Brain pericyte (primary cell): ENCODE data around the gene LY6G5C.

ENCODE experiments used
- DNase-seq: peaks from one replicate; pipeline ENCODE4 v3.0.0-alpha.2; 2012; ENCODE audit warnings: low read depth, low spot score

The LY6G5C gene

DNA sequence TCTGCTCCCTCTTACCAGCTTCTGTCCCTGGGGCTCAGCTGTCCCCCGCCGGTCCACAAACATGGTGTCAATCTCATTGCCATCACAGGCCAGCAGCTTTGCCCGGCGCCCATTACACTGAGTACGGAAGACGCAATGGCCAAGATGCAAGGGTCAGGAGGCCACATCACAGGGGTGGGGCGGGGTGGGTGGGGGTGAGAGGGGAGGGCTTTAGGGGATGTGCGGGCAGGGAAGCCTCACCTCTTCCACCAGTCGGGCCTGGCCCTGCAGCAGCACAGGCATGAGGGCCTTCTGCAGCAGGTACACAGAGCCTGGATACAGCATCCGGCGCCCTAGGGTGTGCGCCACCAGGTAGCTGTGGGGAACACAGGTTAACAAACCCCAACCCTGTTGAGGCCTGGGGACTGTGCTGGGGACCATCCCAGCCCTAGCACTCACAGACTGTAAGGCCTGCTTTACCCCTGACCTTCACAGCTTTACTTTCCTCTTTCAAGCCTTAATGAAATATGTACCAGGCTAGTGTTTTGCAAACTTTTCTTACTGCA lies 10.8 kb upstream of the LY6G5C start:
- no peak for DNase-seq

DNA sequence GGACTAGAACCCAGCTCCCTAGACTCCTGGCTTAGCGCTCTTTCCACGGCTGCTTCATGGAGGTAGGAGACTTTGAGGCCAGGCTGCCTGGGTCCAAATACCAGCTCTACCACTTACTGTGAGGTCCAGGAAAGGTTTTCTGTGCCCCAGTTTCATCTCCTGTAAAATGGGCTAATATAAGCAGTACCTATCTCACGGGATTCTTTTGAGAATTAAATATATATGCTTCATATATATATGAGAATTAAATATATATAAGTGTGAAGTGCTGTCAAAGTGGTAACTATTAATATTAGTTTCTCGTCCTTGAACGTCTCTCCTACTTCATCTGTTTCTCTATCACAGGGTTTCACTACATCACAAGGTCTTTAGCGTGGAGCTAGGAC lies 10.2 kb upstream of the LY6G5C start:
- no peak for DNase-seq

DNA sequence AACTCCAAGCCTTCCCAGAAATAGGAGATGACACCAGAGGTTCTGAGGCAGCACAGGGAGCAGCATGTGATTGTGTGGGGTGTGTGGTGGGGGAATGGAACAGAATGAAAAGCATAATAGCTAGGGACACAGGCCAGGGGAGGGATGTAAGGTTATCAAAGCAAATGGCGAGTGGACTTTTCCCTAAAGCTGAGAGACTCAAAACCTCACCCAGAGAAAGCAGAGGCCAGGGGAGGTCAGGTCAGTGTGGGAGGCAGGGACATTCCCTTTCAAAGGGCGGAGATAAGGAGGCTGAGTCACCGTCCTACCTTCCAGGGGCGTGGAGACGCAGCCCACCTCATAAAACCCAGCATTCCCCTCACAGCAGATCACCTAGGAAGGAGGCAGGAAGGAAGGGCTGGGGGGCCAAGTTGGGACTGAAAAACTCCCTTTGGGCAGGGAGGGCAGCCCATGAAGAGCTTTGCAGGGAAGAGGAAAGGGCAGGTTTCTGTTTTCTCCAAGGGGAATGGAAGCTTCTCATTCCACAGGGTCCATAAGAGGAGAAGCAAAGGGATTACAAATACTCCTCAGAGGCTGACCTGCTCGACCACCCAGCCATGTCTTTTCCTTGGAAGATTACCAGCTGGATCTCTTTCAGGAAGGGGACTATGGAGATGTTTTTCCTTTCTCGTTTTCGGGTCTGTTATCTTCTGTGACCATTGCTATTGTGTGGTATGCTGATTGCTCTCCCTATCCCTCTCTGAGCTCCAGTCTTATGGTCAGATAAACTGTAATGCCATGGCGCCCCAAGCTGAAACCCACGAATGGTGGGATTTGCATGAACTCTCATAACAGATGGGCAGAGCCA lies 9.6 kb upstream of the LY6G5C start:
- no peak for DNase-seq

DNA sequence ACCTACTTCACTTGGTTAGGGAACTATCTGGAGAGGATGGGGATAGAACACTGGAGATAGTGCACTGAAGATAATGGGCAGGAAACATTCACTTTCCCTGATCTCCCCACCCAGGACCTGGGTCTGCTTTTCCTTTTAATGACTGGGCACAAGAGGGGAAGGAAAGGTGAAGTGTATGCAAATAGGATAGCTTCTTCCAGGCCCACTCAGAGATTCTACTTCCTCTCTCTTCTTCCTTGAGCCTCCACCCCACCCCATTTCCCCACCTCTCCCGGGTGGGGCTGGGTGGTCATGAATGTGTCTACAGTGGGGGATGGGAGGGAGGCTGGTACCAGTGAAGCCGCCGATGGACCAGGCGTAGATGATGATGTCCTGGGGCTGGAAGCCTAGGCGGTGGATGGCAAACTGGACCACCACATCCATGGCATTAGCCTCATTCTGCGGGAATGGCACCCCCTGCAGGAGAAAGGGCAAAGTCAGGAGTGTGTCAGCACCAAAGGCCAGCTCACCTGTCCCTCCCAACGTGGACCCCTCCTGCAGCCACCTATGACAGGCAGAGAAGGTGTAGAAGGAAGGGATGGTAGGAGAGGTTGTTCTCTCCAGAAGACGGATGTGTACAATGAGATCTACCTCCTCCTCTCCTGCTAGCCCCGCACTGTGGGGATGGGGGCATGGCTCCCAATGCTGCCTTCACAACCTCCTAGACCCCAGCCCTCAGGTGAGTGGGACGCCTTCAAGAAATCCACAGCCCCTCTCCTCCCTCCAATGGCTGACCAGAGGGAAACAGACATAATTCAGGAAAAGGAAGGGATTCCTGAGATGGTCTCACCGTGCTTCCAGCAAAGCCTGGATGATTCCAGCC lies 8.6 kb upstream of the LY6G5C start:
- DNase-seq, result no peak

DNA sequence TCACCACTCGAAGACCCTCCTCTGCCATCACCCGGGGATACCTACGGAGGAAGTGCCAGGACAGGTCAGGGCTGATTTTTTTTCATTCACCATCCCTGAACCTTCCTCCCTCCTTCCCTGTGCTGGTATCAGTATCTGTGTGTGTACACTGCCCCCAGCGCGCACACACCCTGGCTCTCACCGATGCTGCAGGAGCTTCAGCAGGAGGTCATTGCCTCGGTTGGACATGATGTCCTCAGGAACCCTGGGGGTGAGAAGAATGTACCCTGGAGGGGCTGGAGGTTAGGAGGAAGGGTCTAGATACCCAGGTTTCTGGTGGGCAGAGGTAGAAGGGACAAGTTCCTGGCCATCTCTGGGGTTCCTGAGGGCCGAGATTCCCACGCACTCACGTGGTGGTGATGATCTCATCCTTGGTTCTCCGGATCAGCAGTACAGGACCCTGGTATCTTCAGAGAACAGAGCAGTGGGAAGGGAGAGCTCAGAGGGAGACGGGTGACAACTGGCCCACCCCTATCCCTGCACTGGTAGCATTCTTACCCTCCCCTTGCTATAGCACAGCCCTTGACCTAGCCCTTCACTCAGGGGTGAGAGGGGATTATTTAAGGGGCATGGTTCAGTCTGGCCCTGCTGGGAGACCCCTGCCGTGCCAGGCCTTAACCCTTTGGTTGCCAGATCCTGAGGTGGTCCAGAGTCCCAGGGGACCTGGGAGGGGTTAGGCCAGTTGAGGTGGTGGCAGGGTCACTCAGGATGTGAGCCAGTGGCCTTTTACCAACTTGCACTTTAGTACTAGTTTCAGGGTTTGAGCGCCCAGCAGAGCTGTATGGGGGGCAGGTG lies 7.2 kb upstream of the LY6G5C start:
- DNase-seq, result no peak

DNA sequence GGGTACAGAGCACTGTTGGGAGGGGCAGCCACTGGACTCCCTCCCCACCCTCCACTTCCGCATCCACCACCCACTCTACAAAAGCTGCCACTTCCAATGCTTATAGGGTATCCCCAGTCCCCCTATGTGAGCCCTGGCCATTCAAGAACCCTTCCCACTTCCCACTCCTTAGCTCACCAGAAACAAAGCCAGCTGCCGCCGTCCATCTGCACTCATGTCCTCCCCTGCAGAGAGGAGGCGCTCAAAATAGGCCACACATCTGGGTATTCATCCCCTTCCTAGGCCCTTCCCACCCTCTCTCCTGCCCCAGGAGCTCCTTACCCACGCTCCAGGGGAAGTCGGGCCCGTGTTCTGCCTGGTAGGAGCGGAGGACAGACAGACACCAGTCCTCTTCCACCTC lies 6.5 kb upstream of the LY6G5C start:
- DNase-seq, result no peak

DNA sequence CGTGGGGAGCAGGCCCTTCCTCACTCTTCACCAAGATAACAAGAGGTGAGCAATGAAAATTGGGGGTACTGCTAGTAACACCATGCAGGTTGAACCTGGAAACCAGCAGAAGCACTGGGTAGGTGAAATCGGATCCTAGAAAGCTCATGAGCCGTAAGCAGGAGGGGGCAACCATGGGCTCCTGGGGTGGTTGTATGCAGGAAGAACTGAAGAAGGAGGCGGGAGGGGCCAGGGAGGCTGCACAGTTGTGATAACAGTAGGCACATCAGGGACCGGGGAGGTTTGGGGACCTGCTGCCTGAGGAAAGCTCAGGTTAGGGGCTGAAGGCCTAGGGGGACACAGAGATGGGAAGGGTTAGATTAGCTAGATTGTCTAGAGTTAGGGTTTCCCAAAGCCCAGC lies 5.6 kb upstream of the LY6G5C start:
- DNase-seq, result no peak

DNA sequence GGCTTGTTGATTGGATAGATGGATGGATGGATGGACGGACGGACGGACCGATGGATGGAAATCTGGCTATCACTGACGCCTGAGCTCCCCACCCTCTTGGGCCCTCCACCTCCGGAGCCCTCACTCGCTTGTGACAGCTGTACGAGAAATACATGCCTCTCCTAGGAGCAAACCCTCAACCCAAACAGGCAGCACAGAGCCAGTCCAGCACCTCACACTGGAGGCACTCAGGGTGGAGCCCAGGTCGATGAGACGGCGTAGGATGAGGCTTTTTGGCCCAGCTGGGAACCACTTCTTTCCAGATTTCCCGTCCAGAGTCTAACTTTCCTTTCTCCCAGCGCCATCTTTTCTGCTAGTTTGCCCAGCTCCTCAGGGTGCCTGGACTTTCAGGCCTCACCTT lies 2.7 kb upstream of the LY6G5C start:
- DNase-seq, result no peak

DNA sequence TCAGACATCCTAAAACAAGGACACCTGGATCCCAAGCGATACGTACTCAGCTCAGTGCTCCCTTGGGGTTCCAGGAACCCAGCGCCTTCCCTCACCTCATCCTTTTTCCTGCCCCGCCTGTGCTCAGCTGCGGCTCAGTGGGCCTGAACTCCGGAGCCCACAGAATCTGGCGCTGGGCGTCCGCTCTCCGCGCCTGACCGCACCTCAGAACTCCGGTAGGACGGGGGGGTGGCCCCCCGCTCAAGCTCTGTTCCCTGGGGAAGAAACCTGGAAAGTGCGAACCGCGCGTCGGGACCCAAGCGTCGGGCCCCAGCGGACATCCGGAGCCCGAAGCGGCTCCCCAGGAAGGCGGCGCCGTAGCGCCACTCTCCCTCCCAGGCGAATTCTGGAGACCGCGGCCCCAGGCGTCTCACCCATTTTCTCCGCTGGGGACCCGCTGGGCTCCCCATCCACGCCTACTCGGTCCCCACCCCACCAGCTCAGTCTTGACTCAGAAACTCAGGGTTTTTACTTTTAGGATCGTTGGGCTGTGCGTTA lies 336 bp upstream of the LY6G5C start:
- DNase-seq, result no peak

DNA sequence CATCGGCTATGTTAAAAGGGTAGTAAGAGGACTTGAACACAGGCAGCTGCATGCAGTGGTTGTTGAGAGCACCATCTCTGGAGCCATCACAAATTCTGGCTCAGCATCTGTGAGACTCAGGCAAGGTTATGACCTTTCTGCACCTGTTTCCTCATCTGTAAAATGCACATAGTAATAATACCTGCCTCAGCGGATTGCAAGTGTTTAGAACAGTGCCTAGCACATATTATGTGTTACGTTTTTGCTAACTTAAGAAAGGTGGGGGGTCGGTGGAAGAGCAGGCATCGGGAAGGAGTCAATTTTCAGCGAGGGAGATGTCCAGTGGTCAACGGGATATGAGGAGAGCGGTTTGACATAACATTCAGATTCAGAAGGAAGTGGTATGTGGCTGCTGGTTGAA lies 2.9 kb downstream of the LY6G5C start:
- no peak for DNase-seq

DNA sequence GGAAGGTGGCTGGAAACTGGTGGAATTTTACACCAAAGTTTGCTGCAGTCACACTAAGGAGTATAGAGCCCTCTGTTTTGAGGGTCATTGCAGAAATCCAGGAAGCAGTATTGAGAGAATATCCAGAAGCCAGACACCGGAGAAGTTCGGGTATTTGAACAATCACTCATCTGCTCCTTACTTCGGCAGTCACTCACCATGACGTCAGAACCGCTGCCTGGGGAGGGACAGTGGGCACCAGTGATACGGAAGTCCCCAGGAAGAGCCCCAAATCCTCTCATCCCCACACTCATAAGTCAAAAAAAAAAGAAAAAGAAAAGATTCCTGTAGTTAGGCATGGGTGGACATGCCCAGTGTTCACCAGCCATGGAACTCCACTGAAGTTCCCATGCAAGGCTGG lies 4.0 kb downstream of the LY6G5C start:
- no peak for DNase-seq

DNA sequence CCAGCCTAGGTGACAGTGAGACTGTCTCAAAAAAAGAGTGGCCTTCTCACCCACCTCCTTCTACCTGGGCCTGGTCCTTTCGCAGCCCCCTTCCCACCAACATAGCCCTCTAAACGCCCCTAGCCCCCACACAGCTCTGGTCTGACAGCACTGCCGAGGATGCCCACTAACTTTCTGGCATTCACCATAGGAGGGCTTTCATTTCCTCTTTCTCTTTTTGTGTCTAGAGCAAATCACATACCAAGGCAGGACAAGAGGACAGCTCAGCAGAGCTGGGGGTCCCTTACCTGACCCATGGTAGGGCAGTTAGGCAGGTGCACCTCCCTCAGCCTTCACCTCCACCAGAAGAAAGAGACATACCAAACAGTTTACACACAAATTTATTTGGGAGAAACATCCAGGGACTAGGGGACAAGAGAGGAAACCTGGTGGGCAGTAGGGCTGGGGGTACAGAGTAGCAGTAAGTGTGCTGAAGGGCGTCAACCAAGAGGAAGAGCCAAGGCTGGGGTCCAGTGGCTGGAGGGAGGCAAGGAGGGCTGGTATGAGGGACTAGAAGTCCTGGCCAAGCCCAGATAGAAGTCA lies 4.5 kb downstream of the LY6G5C start:
- no peak for DNase-seq

DNA sequence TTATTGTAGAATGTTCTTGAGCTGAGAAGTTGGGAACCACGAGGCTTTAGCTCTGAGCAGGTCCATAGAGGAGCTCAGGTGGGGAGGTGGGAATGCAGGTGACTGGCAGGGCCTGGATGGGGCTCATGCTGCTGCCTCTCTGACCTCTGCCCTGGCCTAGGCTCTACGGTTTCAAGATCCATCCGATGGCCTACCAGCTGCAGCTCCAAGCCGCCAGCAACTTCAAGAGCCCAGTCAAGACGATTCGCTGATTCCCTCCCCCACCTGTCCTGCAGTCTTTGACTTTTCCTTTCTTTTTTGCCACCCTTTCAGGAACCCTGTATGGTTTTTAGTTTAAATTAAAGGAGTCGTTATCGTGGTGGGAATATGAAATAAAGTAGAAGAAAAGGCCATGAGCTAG lies 11.2 kb downstream of the LY6G5C start, which contains the start of gene LY6G5B:
LY6G5B (plus strand) TSS at position 301 of the 400 bp plus-strand sequence. CDS start 975 bp downstream, outside the sequence.
- no peak for DNase-seq

DNA sequence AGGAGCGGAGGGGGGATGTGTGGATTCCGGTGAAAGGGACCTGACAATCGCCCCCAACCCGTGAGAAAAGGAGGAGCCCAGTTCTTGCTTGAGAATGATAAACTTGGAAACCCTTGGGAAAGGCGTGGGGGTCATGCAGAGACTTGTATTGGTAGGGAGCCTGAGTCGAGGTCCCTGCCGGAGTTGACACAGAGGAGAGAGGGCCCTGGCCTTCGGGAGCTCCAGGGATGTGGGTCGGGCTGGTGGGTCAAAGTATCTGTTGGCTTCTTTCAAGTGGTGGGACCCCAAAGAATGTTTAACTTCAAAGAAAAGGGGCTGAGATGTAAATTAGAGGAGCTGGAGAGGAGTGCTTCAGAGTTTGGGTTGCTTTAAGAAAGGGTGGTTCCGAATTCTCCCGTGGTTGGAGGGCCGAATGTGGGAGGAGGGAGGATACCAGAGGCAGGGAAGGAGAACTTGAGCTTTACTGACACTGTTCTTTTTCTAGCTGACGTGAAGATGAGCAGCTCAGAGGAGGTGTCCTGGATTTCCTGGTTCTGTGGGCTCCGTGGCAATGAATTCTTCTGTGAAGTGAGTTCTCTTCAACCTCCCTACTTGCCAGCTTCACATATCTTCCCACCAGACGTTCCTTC lies 14.4 kb downstream of the LY6G5C start:
- DNase-seq, result no peak

DNA sequence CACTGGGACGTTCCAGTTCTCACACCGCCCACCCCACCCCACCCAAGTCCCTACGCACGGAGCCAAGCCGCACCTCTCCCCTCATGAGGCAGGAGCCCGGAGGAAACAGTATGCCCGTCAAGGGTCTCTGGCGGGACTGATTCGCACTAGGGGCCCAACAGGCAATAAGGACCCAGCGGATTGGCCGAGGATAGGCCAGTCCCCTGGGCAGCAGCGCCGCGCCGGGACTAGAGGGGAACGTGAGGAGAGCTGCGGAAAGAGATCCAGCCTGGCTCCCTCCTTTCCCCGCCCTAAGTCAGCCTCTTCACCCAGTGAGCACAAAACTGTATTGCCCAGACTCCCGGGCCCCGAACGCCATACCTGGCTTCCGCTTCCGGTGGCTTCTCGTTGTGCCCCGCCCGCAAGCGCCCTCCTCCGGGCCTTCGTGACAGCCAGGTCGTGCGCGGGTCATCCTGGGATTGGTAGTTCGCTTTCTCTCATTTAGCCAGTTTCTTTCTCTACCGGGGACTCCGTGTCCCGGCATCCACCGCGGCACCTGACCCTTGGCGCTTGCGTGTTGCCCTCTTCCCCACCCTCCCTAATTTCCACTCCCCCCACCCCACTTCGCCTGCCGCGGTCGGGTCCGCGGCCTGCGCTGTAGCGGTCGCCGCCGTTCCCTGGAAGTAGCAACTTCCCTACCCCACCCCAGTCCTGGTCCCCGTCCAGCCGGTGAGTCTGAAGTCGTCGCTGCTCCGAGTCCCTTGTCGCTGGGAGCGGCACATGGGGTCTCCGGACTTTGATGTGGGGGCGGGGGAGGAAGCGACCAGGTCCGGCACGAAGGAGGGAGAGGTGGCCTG lies 15.1 kb downstream of the LY6G5C start, which contains the start of gene CSNK2B:
CSNK2B (plus strand) TSS at position 580 of the 836 bp plus-strand sequence. CDS start 752 bp downstream, outside the sequence.
- DNase-seq, result peak; percentile 90

DNA sequence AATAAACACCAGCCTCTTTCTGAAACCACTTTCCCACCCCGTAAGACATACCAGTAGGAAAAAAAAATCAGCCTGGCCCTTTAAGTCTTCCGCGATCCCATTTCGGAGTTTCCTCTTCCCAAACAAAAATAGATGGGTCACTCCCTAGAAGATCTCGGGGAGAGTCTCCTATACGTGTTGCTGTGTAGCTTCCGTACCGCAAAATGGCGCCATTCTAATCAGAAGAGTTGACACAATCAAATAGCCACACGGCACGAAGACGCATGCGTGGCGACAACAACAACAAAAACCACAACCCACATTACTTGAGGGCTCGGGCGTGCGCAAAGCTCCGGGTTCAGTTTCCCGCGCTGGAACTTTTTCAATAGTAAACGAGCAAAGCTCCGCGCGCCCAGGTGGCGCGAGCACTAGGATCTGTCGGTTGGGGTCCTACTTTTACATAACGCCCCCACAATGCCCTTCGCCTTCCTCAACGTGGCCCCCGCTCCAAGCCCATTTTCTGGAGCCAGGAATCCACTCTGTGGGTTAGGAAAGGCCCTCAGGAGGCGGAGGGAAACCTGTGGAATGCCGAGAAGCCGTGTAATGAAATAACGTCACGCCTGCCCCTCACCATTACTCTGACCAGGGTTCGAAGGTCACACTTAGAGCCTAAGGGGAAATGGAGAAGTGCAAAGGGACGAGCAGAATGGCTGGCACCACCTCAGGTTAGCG lies 15.9 kb downstream of the LY6G5C start, which contains the start of gene GPANK1:
GPANK1 (minus strand) TSS at position 208 of the 711 bp plus-strand sequence. CDS start 519 bp downstream, outside the sequence.
- DNase-seq, result peak; percentile 82

DNA sequence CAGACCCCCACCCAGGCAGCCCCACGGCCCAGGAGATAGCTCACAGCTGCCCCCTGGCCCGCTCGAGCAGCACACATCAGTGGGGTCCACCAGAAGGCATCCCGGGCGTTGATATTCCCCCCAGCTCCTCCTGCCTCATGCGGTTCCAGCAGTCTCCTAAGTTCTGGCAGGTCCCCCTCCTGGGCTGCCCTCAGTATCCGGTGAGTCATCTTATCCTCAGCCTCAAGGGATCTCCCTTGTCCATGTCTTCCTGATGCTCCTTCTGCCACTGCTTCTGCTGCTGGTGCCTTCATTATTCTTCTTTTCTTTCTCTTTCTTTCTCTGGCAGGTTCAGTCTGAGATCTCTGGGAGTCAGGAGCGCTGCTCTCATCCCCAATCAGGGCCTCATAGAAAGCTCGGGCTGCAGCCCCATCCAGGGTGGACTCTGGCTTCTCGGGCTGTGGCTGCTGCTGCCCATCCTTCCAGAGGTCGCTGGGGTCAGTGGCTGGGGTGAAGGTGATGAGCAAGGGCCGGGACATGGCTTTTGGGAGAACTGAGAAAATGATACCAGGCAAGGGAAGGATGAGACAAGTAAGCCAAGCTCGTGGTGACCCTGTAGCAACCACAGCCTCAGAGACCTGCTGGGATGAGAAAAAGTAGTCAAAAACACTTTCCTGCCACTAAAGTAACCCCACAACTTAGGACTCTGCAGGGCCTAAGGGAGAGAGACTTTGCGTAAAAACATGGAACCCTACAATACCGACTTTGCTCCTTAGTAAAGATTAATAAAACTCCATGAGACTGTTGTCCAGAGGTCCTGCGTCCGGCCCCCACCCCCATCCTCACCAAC lies 16.7 kb downstream of the LY6G5C start:
- DNase-seq, result no peak
